ENCODE measurements around the gene USP34. TPM values are rescaled to one million over a fixed set of nuclear protein-coding genes. Genes with fewer than 3 reads are reported as not detected.
"Not testable (repeated sequence)": the region's sequence is repeated elsewhere in the genome, so short reads cannot be mapped to it uniquely, and the experiment has no call there.

Gene USP34
- polyA plus RNA-seq, 3 donors = 114 to 129 (median 125) TPM

GRCh38 chr2:61426267-61426897 is 44.5 kb downstream of the USP34 start:
- DNase-seq (ENCODE audit: low read depth in 3 of 3, low spot score in 2 of 3) = no peak

- no peak for DNase-seq (ENCODE audit: low read depth in 3 of 3, low spot score in 2 of 3)
Measured at GRCh38 chr2:61425605-61426155, 45.2 kb downstream of the USP34 start.

- no peak for DNase-seq (ENCODE audit: low read depth in 3 of 3, low spot score in 2 of 3)
Measured at GRCh38 chr2:61423714-61424113, 47.2 kb downstream of the USP34 start.

GRCh38 chr2:61421611-61422010 is 49.3 kb downstream of the USP34 start:
- DNase-seq (ENCODE audit: low read depth in 3 of 3, low spot score in 2 of 3) = no peak

- DNase-seq (ENCODE audit: low read depth in 3 of 3, low spot score in 2 of 3) = no peak
Measured at GRCh38 chr2:61420991-61421544, 49.8 kb downstream of the USP34 start.

- DNase-seq (ENCODE audit: low read depth in 3 of 3, low spot score in 2 of 3) = no peak
Measured at GRCh38 chr2:61419570-61419969, 51.3 kb downstream of the USP34 start.

GRCh38 chr2:61419129-61419528 is 51.8 kb downstream of the USP34 start:
- DNase-seq (ENCODE audit: low read depth in 3 of 3, low spot score in 2 of 3) = no peak

GRCh38 chr2:61416871-61417645 is 53.8 kb downstream of the USP34 start:
- DNase-seq (ENCODE audit: low read depth in 3 of 3, low spot score in 2 of 3) = no peak

- no peak for DNase-seq (ENCODE audit: low read depth in 3 of 3, low spot score in 2 of 3)
Measured at GRCh38 chr2:61415265-61415664, 55.6 kb downstream of the USP34 start.

GRCh38 chr2:61414674-61415073 is 56.2 kb downstream of the USP34 start:
- DNase-seq (ENCODE audit: low read depth in 3 of 3, low spot score in 2 of 3) = no peak

GRCh38 chr2:61411109-61411508 is 59.8 kb downstream of the USP34 start:
- DNase-seq (ENCODE audit: low read depth in 3 of 3, low spot score in 2 of 3) = no peak

- no peak for DNase-seq (ENCODE audit: low read depth in 3 of 3, low spot score in 2 of 3)
Measured at GRCh38 chr2:61410185-61410584, 60.7 kb downstream of the USP34 start.

GRCh38 chr2:61405813-61406212 is 65.1 kb downstream of the USP34 start:
- no peak for DNase-seq (ENCODE audit: low read depth in 3 of 3, low spot score in 2 of 3)

- no peak for DNase-seq (ENCODE audit: low read depth in 3 of 3, low spot score in 2 of 3)
Measured at GRCh38 chr2:61404438-61404837, 66.4 kb downstream of the USP34 start.

GRCh38 chr2:61398413-61398812 is 72.5 kb downstream of the USP34 start:
- DNase-seq (ENCODE audit: low read depth in 3 of 3, low spot score in 2 of 3) = no peak

- DNase-seq (ENCODE audit: low read depth in 3 of 3, low spot score in 2 of 3) = no peak
Measured at GRCh38 chr2:61396005-61396404, 74.9 kb downstream of the USP34 start.

GRCh38 chr2:61387588-61387987 is 83.3 kb downstream of the USP34 start:
- DNase-seq (ENCODE audit: low read depth in 3 of 3, low spot score in 2 of 3) = not testable (repeated sequence)

GRCh38 chr2:61380882-61381197 is 90.0 kb downstream of the USP34 start:
- DNase-seq (ENCODE audit: low read depth in 3 of 3, low spot score in 2 of 3) = not testable (repeated sequence)

GRCh38 chr2:61380056-61380881 is 90.6 kb downstream of the USP34 start:
- no peak for DNase-seq (ENCODE audit: low read depth in 3 of 3, low spot score in 2 of 3)

- no peak for DNase-seq (ENCODE audit: low read depth in 3 of 3, low spot score in 2 of 3)
Measured at GRCh38 chr2:61379521-61379920, 91.4 kb downstream of the USP34 start.

GRCh38 chr2:61378281-61378680 is 92.6 kb downstream of the USP34 start:
- DNase-seq (ENCODE audit: low read depth in 3 of 3, low spot score in 2 of 3) = no peak
